Panc1 (cell line): Measurements from ENCODE around the gene SLC16A1. TPM values are rescaled to one million over a fixed set of nuclear protein-coding genes. Genes with fewer than 3 reads are reported as not detected.

Experiments
- ATAC-seq: fragments of 200-7000 bp; cut with Tn5 transposase; 2 replicates; pipeline ENCODE4 v1.9.1; 2020; ENCODE audit warnings: mild to moderate bottlenecking, moderate library complexity
- BruUV-seq: library from RNA; stranded (reverse); fragments of 400-500 nt; replicated peaks from 2 replicates; lab custom pipeline; 2021; lab: Mats Ljungman, UMichigan
- CTCF ChIA-PET: fragments of 300-600 bp; sonication (Branson Sonifier 250); formaldehyde crosslinking; loops from one replicate; lab custom pipeline; 2022; ENCODE audit warnings: antibody characterized with exemption; lab: Charles Lee
- POLR2A ChIA-PET: fragments of 300-600 bp; sonication (Branson Sonifier 250); formaldehyde crosslinking; loops from one replicate; lab custom pipeline; 2022; ENCODE audit warnings: antibody characterized with exemption; lab: Charles Lee
- DNase-seq: peaks from one replicate; pipeline ENCODE4 v3.0.0-alpha.2; 2010; ENCODE audit warnings: low read depth, low spot score
- H3K27ac ChIP-seq: 2 replicates; pipeline ENCODE4 v1.5.1; 2011; ENCODE audit warnings: mild to moderate bottlenecking, low read length, inconsistent platforms
- H3K27me3 ChIP-seq: fragments of 200-500 bp; sonication (Bioruptor generic); 2 replicates; pipeline ENCODE4 v1.6.0; 2014; ENCODE audit warnings: low read length, inconsistent platforms; ENCODE audit not compliant: control insufficient read depth, insufficient read depth
- H3K36me3 ChIP-seq: fragments of 200-500 bp; sonication (Bioruptor generic); 2 replicates; pipeline ENCODE4 v1.5.1; 2014; ENCODE audit warnings: inconsistent platforms, mild to moderate bottlenecking, low read length, moderate library complexity; ENCODE audit not compliant: control insufficient read depth, insufficient read depth
- H3K4me1 ChIP-seq: 2 replicates; pipeline ENCODE4 v1.5.1; 2011; ENCODE audit warnings: inconsistent platforms, mild to moderate bottlenecking, low read length, moderate library complexity; ENCODE audit not compliant: control insufficient read depth, insufficient read depth
- H3K4me3 ChIP-seq, 2 experiments: 2 replicates each; pipeline ENCODE4 v1.5.1; 2011 to 2012; ENCODE audit warnings: low read depth in 2 of 2, low read length in 2 of 2, mild to moderate bottlenecking in 2 of 2, inconsistent platforms in 1 of 2, moderate library complexity in 1 of 2
- H3K9me3 ChIP-seq: fragments of 200-500 bp; sonication (Bioruptor generic); 2 replicates; pipeline ENCODE4 v1.5.1; 2014; ENCODE audit warnings: low read depth, mild to moderate bottlenecking, inconsistent platforms, low read length, moderate library complexity; ENCODE audit not compliant: control insufficient read depth, insufficient read depth
- POLR2AphosphoS5 ChIP-seq: IDR thresholded peaks from 2 replicates; pipeline ENCODE4 v1.6.1; 2012; ENCODE audit warnings: mild to moderate bottlenecking, low read depth, low read length, moderate library complexity
- SIN3A ChIP-seq: IDR thresholded peaks from 2 replicates; pipeline ENCODE4 v1.6.1; 2012; ENCODE audit warnings: low read depth, mild to moderate bottlenecking, low read length, moderate library complexity, borderline replicate concordance; ENCODE audit not compliant: insufficient read depth
- TCF7L2 ChIP-seq: IDR thresholded peaks from 2 replicates; pipeline ENCODE4 v1.6.1; 2011; ENCODE audit warnings: mild to moderate bottlenecking, low read depth, low read length, inconsistent platforms
- in situ Hi-C: cut with HindIII; loops from 2 replicates; pipeline ENCODE4 v1.10.0; 2016; ENCODE audit warnings: low sequenced_read_pairs, low pct_unique_long_range_greater_than_20kb
- intact Hi-C: fragments of 100-400 bp; cut with micrococcal nuclease; formaldehyde crosslinking; loops from one replicate; pipeline ENCODE4 v1.10.0; 2022; ENCODE audit not compliant: unreplicated experiment
- total RNA-seq: library from RNA; stranded (reverse); gene quantifications from one replicate; pipeline ENCODE4 v1.2.1, GENCODE V29; 2021; ENCODE audit not compliant: unreplicated experiment
- TF ChIP-seq, protein P1 (sequence below), 2 experiments: IDR thresholded peaks; 2 replicates each; pipeline ENCODE4 v1.6.1; 2011 to 2012; ENCODE audit warnings: low read depth in 2 of 2, control low read depth in 1 of 2, low read length in 1 of 2, mild to moderate bottlenecking in 1 of 2, moderate library complexity in 1 of 2; ENCODE audit not compliant: insufficient read depth in 1 of 2
- TF ChIP-seq, protein P2 (sequence below): fragments of 450-650 bp; IDR thresholded peaks from 2 replicates; pipeline ENCODE4 v1.5.1; 2017; ENCODE audit warnings: mild to moderate bottlenecking

SLC16A1 gene
- total RNA-seq, 1 experiment from 2014 or later, result 51.5 TPM

DNA sequence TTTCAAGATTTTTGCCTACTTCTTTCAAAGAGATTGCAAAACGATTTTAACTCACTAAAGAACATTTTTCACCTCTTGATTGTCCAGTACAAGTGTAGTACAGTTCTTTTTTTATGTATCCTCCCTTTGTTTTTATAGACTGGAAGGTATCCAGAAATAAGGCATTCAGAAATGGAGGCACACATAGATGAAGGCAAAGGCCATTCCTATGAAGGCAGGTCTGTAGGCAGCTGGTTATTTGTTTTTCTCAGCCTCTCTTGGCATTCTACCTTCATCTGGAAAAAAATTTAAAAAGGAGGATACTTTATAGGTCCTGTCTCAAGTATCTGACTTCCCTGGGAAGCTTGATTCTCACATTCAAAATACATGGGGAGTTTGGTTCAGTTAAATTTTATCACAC, 18.6 kb upstream of the SLC16A1 start:
- Histone ChIP-seq H3K4me3 (no peak overlapping the region), H3K9me3 (no peaks in the 10 kb centered on the region), H3K36me3 (no peaks in the 10 kb centered on the region), H3K27ac (no peak overlapping the region), H3K27me3 (no peaks in the 10 kb centered on the region), H3K4me1 (no peaks in the 10 kb centered on the region)
- BruUV-seq, result no TSS peak
- ChIA-PET POLR2A (interaction anchor here (0.6 kb wide), 1 partner anchor 38 kb away, joined by 9 read pairs; no protein-coding TSS in a partner anchor), CTCF (no interaction called here)
- no peak for DNase-seq
- in situ Hi-C loops, result no loop called here
- no peak for ATAC-seq
- TF ChIP-seq, protein P1, sequence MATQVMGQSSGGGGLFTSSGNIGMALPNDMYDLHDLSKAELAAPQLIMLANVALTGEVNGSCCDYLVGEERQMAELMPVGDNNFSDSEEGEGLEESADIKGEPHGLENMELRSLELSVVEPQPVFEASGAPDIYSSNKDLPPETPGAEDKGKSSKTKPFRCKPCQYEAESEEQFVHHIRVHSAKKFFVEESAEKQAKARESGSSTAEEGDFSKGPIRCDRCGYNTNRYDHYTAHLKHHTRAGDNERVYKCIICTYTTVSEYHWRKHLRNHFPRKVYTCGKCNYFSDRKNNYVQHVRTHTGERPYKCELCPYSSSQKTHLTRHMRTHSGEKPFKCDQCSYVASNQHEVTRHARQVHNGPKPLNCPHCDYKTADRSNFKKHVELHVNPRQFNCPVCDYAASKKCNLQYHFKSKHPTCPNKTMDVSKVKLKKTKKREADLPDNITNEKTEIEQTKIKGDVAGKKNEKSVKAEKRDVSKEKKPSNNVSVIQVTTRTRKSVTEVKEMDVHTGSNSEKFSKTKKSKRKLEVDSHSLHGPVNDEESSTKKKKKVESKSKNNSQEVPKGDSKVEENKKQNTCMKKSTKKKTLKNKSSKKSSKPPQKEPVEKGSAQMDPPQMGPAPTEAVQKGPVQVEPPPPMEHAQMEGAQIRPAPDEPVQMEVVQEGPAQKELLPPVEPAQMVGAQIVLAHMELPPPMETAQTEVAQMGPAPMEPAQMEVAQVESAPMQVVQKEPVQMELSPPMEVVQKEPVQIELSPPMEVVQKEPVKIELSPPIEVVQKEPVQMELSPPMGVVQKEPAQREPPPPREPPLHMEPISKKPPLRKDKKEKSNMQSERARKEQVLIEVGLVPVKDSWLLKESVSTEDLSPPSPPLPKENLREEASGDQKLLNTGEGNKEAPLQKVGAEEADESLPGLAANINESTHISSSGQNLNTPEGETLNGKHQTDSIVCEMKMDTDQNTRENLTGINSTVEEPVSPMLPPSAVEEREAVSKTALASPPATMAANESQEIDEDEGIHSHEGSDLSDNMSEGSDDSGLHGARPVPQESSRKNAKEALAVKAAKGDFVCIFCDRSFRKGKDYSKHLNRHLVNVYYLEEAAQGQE (IDR thresholded peaks at IDR 0.05; ENCODE audit: insufficient read depth in 1 of 2, low read depth in 2 of 2, low read length in 1 of 2), result no peak
- no peak for TF ChIP-seq POLR2AphosphoS5
- no peak for TF ChIP-seq SIN3A
- no peak for TF ChIP-seq TCF7L2
- TF ChIP-seq, protein P2, sequence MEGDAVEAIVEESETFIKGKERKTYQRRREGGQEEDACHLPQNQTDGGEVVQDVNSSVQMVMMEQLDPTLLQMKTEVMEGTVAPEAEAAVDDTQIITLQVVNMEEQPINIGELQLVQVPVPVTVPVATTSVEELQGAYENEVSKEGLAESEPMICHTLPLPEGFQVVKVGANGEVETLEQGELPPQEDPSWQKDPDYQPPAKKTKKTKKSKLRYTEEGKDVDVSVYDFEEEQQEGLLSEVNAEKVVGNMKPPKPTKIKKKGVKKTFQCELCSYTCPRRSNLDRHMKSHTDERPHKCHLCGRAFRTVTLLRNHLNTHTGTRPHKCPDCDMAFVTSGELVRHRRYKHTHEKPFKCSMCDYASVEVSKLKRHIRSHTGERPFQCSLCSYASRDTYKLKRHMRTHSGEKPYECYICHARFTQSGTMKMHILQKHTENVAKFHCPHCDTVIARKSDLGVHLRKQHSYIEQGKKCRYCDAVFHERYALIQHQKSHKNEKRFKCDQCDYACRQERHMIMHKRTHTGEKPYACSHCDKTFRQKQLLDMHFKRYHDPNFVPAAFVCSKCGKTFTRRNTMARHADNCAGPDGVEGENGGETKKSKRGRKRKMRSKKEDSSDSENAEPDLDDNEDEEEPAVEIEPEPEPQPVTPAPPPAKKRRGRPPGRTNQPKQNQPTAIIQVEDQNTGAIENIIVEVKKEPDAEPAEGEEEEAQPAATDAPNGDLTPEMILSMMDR, result no peak
- intact Hi-C loops, result no loop called here

DNA sequence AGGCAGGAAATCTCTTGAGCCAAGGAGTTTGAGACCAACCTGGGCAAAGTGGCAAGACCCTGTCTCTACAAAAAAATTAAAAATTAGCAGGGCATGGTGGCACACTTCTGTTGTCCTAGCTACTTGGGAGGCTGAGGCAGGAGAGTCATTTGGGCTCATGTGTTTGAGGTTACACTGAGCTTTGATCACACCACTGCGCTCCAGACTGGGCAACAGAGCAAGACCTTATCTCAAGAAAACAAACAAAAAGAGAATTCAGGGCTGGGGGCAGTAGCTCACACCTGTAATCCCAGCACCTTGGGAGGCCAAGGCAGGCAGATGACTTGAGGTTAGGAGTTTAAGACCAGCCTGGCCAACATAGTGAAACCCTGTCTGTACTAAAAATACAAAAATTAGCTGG, 17.8 kb upstream of the SLC16A1 start:
- CTCF ChIA-PET, result no interaction called here
- intact Hi-C loops (no loop called here), in situ Hi-C loops (no loop called here)
- no peaks in the 10 kb centered on the region for H3K4me1 ChIP-seq
- no peak overlapping the region for H3K4me3 ChIP-seq
- no peaks in the 10 kb centered on the region for H3K36me3 ChIP-seq
- no peaks in the 10 kb centered on the region for H3K9me3 ChIP-seq
- TF ChIP-seq, protein P2, result no peak
- TF ChIP-seq, protein P1 (IDR thresholded peaks at IDR 0.05; ENCODE audit: insufficient read depth in 1 of 2, low read depth in 2 of 2, low read length in 1 of 2), result no peak
- TF ChIP-seq POLR2AphosphoS5 (no peak), SIN3A (no peak), TCF7L2 (no peak)
- H3K27me3 ChIP-seq, result no peaks in the 10 kb centered on the region
- ATAC-seq (no peak), DNase-seq (no peak)
- POLR2A ChIA-PET, result interaction anchor here (0.8 kb wide), 1 partner anchor 32 kb away, joined by 13 read pairs; no protein-coding TSS in a partner anchor
- no TSS peak for BruUV-seq
- no peak overlapping the region for H3K27ac ChIP-seq
